Measurements from ENCODE around the gene SLC47A1. TPM values are rescaled to one million over a fixed set of nuclear protein-coding genes. Genes with fewer than 3 reads are reported as not detected.

The SLC47A1 gene, protein sequence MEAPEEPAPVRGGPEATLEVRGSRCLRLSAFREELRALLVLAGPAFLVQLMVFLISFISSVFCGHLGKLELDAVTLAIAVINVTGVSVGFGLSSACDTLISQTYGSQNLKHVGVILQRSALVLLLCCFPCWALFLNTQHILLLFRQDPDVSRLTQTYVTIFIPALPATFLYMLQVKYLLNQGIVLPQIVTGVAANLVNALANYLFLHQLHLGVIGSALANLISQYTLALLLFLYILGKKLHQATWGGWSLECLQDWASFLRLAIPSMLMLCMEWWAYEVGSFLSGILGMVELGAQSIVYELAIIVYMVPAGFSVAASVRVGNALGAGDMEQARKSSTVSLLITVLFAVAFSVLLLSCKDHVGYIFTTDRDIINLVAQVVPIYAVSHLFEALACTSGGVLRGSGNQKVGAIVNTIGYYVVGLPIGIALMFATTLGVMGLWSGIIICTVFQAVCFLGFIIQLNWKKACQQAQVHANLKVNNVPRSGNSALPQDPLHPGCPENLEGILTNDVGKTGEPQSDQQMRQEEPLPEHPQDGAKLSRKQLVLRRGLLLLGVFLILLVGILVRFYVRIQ
- total RNA-seq: not detected in 2 replicates

DNA sequence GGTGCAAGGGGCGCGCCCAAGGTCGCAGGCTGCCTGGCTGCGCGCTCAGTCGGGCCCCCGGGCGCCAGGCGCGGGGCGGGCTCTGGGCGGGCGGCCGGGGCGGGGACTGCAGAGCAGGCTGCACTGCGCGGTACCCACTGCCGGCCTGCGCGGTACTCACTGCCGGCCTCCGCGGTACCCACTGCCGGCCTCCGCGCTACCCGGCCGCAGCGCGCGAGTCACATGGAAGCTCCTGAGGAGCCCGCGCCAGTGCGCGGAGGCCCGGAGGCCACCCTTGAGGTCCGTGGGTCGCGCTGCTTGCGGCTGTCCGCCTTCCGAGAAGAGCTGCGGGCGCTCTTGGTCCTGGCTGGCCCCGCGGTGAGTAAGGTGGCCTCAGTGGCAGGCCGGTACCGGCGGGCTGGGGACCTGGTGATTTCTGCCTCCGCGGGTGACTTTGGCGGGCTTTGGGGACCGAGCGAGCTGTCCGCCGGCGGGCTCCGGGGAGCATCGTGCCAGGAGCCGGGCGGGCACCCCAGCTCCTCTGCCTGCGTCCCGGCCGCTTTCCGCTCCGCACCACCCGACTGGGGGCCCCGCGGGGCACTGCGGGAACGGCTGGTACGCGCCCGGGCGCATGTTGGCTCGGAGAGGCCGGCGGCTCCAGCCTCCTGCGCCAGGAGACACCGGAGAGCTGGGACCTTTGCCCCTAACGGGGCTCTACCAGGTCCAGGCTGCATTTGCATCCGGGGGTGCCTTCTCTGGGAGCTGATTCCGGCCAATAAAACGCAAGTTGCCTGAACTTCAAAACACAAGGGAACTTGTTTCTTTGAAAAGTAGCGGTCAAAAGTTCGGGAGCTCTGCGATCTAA, at the start of gene SLC47A1:
Gene SLC47A1, plus strand, starts transcription at position 137 of the 844 bp plus-strand sequence. Its CDS starts 86 bp downstream, at position 223.

Small RNA genes lying within 50 kb of the gene (small RNA-seq; reads per million reads assigned to genes)
- gene AC025627.2: not detected
- gene NMTRQ-TTG12-1: not detected

Other genes with a start within 250 kb of the SLC47A1 start
- gene B9D1, start 171.1 kb upstream of the SLC47A1 start, total RNA-seq: 23.6 and 42.8 TPM in 2 replicates
- gene MAPK7, start 155.4 kb upstream of the SLC47A1 start, total RNA-seq: 26.6 and 27.9 TPM in 2 replicates
- gene MFAP4, start 146.7 kb upstream of the SLC47A1 start, total RNA-seq: 2.1 and 19.2 TPM in 2 replicates
- 0.39 and 0.43 TPM in 2 replicates for gene RNF112, start 122.6 kb upstream of the SLC47A1 start, total RNA-seq
- gene ALDH3A2, start 114.9 kb downstream of the SLC47A1 start, total RNA-seq: 14.1 and 15.9 TPM in 2 replicates
- gene SLC47A2, start 182.7 kb downstream of the SLC47A1 start, total RNA-seq: not detected in 2 replicates
- gene ALDH3A1, start 214.4 kb downstream of the SLC47A1 start, total RNA-seq: 0.11 TPM in 1 of 2 replicates, not detected in the other

Measured in placental epithelial cell (primary cell).